DOHH2 (cell line): ENCODE results near the gene ZNF474.

Experiments
- H3F3A ChIP-seq: fragments of 200-600 bp; sonication (generic), shearing (Covaris generic); 2 replicates; pipeline ENCODE4 v1.6.0; 2016; ENCODE audit warnings: antibody characterized with exemption, mild to moderate bottlenecking; ENCODE audit not compliant: control insufficient read depth, insufficient read depth
- H3K27ac ChIP-seq: fragments of 200-600 bp; sonication (generic); 2 replicates; pipeline ENCODE4 v1.5.1; 2014; ENCODE audit warnings: low read depth, mild to moderate bottlenecking, low read length, moderate library complexity
- H3K27me3 ChIP-seq: fragments of 200-600 bp; sonication (generic); 2 replicates; pipeline ENCODE4 v1.6.1; 2014; ENCODE audit warnings: mild to moderate bottlenecking, low read length, mixed read lengths; ENCODE audit not compliant: control insufficient read depth
- H3K36me3 ChIP-seq: fragments of 200-600 bp; sonication (generic); 2 replicates; pipeline ENCODE4 v1.6.1; 2014; ENCODE audit warnings: mild to moderate bottlenecking, low read length, moderate library complexity, mixed read lengths; ENCODE audit not compliant: control insufficient read depth
- H3K4me1 ChIP-seq: fragments of 200-600 bp; sonication (generic); 2 replicates; pipeline ENCODE4 v1.6.1; 2014; ENCODE audit warnings: mild to moderate bottlenecking, low read length, mixed read lengths; ENCODE audit not compliant: control insufficient read depth
- H3K4me2 ChIP-seq: fragments of 200-600 bp; sonication (generic); 2 replicates; pipeline ENCODE4 v1.6.0; 2014; ENCODE audit warnings: mild to moderate bottlenecking, low read length, moderate library complexity
- H3K4me3 ChIP-seq: fragments of 200-600 bp; sonication (generic); 2 replicates; pipeline ENCODE4 v1.5.1; 2014; ENCODE audit warnings: mild to moderate bottlenecking, low read length, mixed read lengths
- H3K79me2 ChIP-seq: fragments of 200-600 bp; sonication (generic); 2 replicates; pipeline ENCODE4 v1.6.1; 2014; ENCODE audit warnings: mild to moderate bottlenecking, low read length, mixed read lengths; ENCODE audit not compliant: control insufficient read depth
- H3K9me2 ChIP-seq: fragments of 200-600 bp; sonication (generic); replicated peaks from 2 replicates; pipeline ENCODE4 v1.6.1; 2014; ENCODE audit warnings: mild to moderate bottlenecking, low read length, mixed read lengths; ENCODE audit not compliant: control insufficient read depth
- H3K9me3 ChIP-seq: fragments of 200-600 bp; sonication (generic); 2 replicates; pipeline ENCODE4 v1.6.1; 2014; ENCODE audit warnings: antibody characterized with exemption, low read length, mixed read lengths; ENCODE audit not compliant: control insufficient read depth, insufficient read depth
- H4K20me1 ChIP-seq: fragments of 200-600 bp; sonication (generic); 2 replicates; pipeline ENCODE4 v1.6.0; 2014; ENCODE audit warnings: low read depth, mild to moderate bottlenecking, antibody characterized with exemption, low read length, moderate library complexity; ENCODE audit not compliant: control insufficient read depth, insufficient read depth
- CTCF ChIP-seq: fragments of 200-600 bp; sonication (generic); IDR thresholded peaks from one replicate; pipeline ENCODE4 v1.5.1; 2014; ENCODE audit warnings: antibody characterized with exemption, mild to moderate bottlenecking, low read depth, low read length; ENCODE audit not compliant: poor library complexity, severe bottlenecking
- EZH2phosphoT487 ChIP-seq: fragments of 200-600 bp; sonication (generic); IDR thresholded peaks from 2 replicates; pipeline ENCODE4 v1.6.1; 2017; ENCODE audit warnings: borderline replicate concordance, mild to moderate bottlenecking, antibody characterized with exemption, low read length, moderate library complexity, mixed read lengths

Gene ZNF474

GRCh38 chr5:122165559-122166078, 36.3 kb downstream of the ZNF474 start:
- peaks cover 3% of the 10 kb centered on the region; the same call in 1 of the 2 replicates for H3K9me3 ChIP-seq
- no peaks in the 10 kb centered on the region for H3K4me1 ChIP-seq
- H3K4me2 ChIP-seq: no peak overlapping the region
- H4K20me1 ChIP-seq: no peaks in the 10 kb centered on the region
- H3K9me2 ChIP-seq: no peaks in the 10 kb centered on the region
- no peaks in the 10 kb centered on the region for H3K36me3 ChIP-seq
- H3K27ac ChIP-seq: no peak overlapping the region
- no peak overlapping the region for H3K4me3 ChIP-seq
- no peak for TF ChIP-seq CTCF
- no peaks in the 10 kb centered on the region for H3F3A ChIP-seq
- no peaks in the 10 kb centered on the region for H3K27me3 ChIP-seq
- no peaks in the 10 kb centered on the region for H3K79me2 ChIP-seq

GRCh38 chr5:122169350-122170103, 40.2 kb downstream of the ZNF474 start:
- no peak for TF ChIP-seq CTCF
- no peak for TF ChIP-seq EZH2phosphoT487
- Histone ChIP-seq H3K27ac (no peak overlapping the region), H4K20me1 (no peaks in the 10 kb centered on the region), H3K4me3 (no peak overlapping the region), H3F3A (no peaks in the 10 kb centered on the region), H3K36me3 (no peaks in the 10 kb centered on the region), H3K9me3 (peaks cover 3% of the 10 kb centered on the region; the same call in 1 of the 2 replicates), H3K9me2 (no peaks in the 10 kb centered on the region), H3K4me2 (no peak overlapping the region), H3K27me3 (no peaks in the 10 kb centered on the region), H3K4me1 (no peaks in the 10 kb centered on the region), H3K79me2 (no peaks in the 10 kb centered on the region)

GRCh38 chr5:122170620-122171019, 41.3 kb downstream of the ZNF474 start:
- H3K4me1 ChIP-seq: no peaks in the 10 kb centered on the region
- TF ChIP-seq CTCF (no peak), EZH2phosphoT487 (no peak)
- no peaks in the 10 kb centered on the region for H3K36me3 ChIP-seq
- H3K27me3 ChIP-seq: no peaks in the 10 kb centered on the region
- no peaks in the 10 kb centered on the region for H3K79me2 ChIP-seq
- H3K9me3 ChIP-seq: peaks cover 3% of the 10 kb centered on the region; the same call in 1 of the 2 replicates
- no peaks in the 10 kb centered on the region for H4K20me1 ChIP-seq
- H3F3A ChIP-seq: no peaks in the 10 kb centered on the region
- H3K4me2 ChIP-seq: no peak overlapping the region
- no peaks in the 10 kb centered on the region for H3K9me2 ChIP-seq
- no peak overlapping the region for H3K27ac ChIP-seq
- H3K4me3 ChIP-seq: no peak overlapping the region
